NB4 (cell line): ENCODE measurements around the gene P2RX6.

Source experiments
- POLR2A ChIP-seq: IDR thresholded peaks from 2 replicates; pipeline ENCODE4 v1.6.1; 2011; ENCODE audit warnings: mild to moderate bottlenecking; ENCODE audit not compliant: insufficient read length; ENCODE audit errors: extremely low read depth
- TF ChIP-seq, protein P1 (sequence below): IDR thresholded peaks from one replicate; pipeline ENCODE4 v1.5.1; 2012; ENCODE audit warnings: low read depth, low read length

- TF ChIP-seq, protein P1, sequence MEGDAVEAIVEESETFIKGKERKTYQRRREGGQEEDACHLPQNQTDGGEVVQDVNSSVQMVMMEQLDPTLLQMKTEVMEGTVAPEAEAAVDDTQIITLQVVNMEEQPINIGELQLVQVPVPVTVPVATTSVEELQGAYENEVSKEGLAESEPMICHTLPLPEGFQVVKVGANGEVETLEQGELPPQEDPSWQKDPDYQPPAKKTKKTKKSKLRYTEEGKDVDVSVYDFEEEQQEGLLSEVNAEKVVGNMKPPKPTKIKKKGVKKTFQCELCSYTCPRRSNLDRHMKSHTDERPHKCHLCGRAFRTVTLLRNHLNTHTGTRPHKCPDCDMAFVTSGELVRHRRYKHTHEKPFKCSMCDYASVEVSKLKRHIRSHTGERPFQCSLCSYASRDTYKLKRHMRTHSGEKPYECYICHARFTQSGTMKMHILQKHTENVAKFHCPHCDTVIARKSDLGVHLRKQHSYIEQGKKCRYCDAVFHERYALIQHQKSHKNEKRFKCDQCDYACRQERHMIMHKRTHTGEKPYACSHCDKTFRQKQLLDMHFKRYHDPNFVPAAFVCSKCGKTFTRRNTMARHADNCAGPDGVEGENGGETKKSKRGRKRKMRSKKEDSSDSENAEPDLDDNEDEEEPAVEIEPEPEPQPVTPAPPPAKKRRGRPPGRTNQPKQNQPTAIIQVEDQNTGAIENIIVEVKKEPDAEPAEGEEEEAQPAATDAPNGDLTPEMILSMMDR = no peak
- no peak for TF ChIP-seq POLR2A
Measured at GRCh38 chr22:20985720-20986119, 29.2 kb upstream of the P2RX6 start.
